Thoracic aorta (tissue), 2 donors: ENCODE data around the gene DHRS3. TPM values are rescaled to one million over a fixed set of nuclear protein-coding genes. Genes with fewer than 3 reads are reported as not detected.

Source experiments
- ATAC-seq: fragments of 150-250 bp; one replicate; pipeline ENCODE4 v1.8.0; 2017; ENCODE audit warnings: low read depth; ENCODE audit not compliant: insufficient number of reproducible peaks, low FRiP score
- DNase-seq: peaks from one replicate; pipeline ENCODE4 v3.0.0-alpha.2; 2020; ENCODE audit warnings: low spot score
- H3K27ac ChIP-seq, 2 donors: fragments of 200-600 bp; sonication (generic); 1 replicate in 1 of 2; 2 replicates in 1 of 2; pipeline ENCODE4 v1.5.1; 2016; ENCODE audit warnings: mild to moderate bottlenecking in 2 of 2, moderate library complexity in 2 of 2
- H3K27me3 ChIP-seq: fragments of 200-600 bp; sonication (generic); replicated peaks from 2 replicates; pipeline ENCODE4 v1.6.0; 2016; ENCODE audit warnings: mild to moderate bottlenecking; ENCODE audit not compliant: insufficient read depth
- H3K36me3 ChIP-seq: fragments of 200-600 bp; sonication (generic); one replicate; pipeline ENCODE4 v1.5.1; 2016
- H3K4me1 ChIP-seq, 2 donors: fragments of 200-600 bp; sonication (generic); 1 replicate in 1 of 2; 2 replicates in 1 of 2; pipeline versions ENCODE4 v1.5.1 to v1.6.0; 2016; ENCODE audit warnings: low read depth in 2 of 2, mild to moderate bottlenecking in 1 of 2; ENCODE audit not compliant: control insufficient read depth in 1 of 2
- H3K4me3 ChIP-seq: fragments of 200-600 bp; sonication (generic); 2 replicates; pipeline ENCODE4 v1.5.1; 2016; ENCODE audit warnings: mild to moderate bottlenecking
- H3K9me3 ChIP-seq: fragments of 200-600 bp; sonication (generic); 2 replicates; pipeline ENCODE4 v1.5.1; 2016
- CTCF ChIP-seq: fragments of 200-600 bp; sonication (generic); IDR thresholded peaks from one replicate; pipeline ENCODE4 v1.5.1; 2019; ENCODE audit warnings: antibody characterized with exemption
- total RNA-seq, 2 donors: library from RNA; depleted of rRNA; stranded (reverse); fragments of >200 nt; gene quantifications; one replicate each; pipeline versions ENCODE4 v1.1.0 to v1.2.3, GENCODE V29; 2016

DHRS3 gene
- total RNA-seq, 2 donors from 2014 or later: 65.9 to 150 TPM

GRCh38 chr1:12594966-12595756 is 22.8 kb downstream of the DHRS3 start:
- Histone ChIP-seq H3K9me3 (no peaks in the 10 kb centered on the region), H3K27ac (peak overlapping the region; percentile 95 to 98), H3K36me3 (peaks cover 6% of the 10 kb centered on the region), H3K4me3 (peak overlapping the region; percentile 69), H3K27me3 (no peaks in the 10 kb centered on the region), H3K4me1 (peaks cover 58 to 92% of the 10 kb centered on the region in 2 donors)
- TF ChIP-seq CTCF: no peak
- no peak for DNase-seq
- ATAC-seq: no peak

GRCh38 chr1:12594490-12594889 is 23.5 kb downstream of the DHRS3 start:
- no peak for TF ChIP-seq CTCF
- ATAC-seq (no peak), DNase-seq (no peak)
- Histone ChIP-seq H3K36me3 (peaks cover 10% of the 10 kb centered on the region), H3K4me1 (peaks cover 53 to 92% of the 10 kb centered on the region in 2 donors), H3K27me3 (no peaks in the 10 kb centered on the region), H3K27ac (peak overlapping the region; percentile 95 to 98), H3K4me3 (peak overlapping the region; percentile 69), H3K9me3 (no peaks in the 10 kb centered on the region)

GRCh38 chr1:12593621-12594066 is 24.4 kb downstream of the DHRS3 start:
- Histone ChIP-seq H3K4me3 (no peak overlapping the region), H3K4me1 (peaks cover 52 to 91% of the 10 kb centered on the region in 2 donors), H3K27ac (peak overlapping the region; percentile 95 to 98), H3K27me3 (no peaks in the 10 kb centered on the region), H3K36me3 (peaks cover 10% of the 10 kb centered on the region), H3K9me3 (no peaks in the 10 kb centered on the region)
- no peak for TF ChIP-seq CTCF
- DNase-seq (peak; percentile 57), ATAC-seq (no peak)

GRCh38 chr1:12592496-12592895 is 25.5 kb downstream of the DHRS3 start:
- Histone ChIP-seq H3K36me3 (peaks cover 10% of the 10 kb centered on the region), H3K27me3 (no peaks in the 10 kb centered on the region), H3K4me1 (peaks cover 43 to 91% of the 10 kb centered on the region in 2 donors), H3K9me3 (no peaks in the 10 kb centered on the region), H3K27ac (peak overlapping the region; percentile 95 to 98), H3K4me3 (no peak overlapping the region)
- TF ChIP-seq CTCF: no peak
- no peak for DNase-seq
- no peak for ATAC-seq

- DNase-seq: no peak
- peaks cover 33 to 89% of the 10 kb centered on the region in 2 donors for H3K4me1 ChIP-seq
- ATAC-seq: no peak
- TF ChIP-seq CTCF: no peak
- H3K4me3 ChIP-seq: no peak overlapping the region
- peak overlapping the region; percentile 95 to 98 for H3K27ac ChIP-seq
- H3K36me3 ChIP-seq: peaks cover 10% of the 10 kb centered on the region
- no peaks in the 10 kb centered on the region for H3K27me3 ChIP-seq
- no peaks in the 10 kb centered on the region for H3K9me3 ChIP-seq
Observed at GRCh38 chr1:12591267-12591938, 26.6 kb downstream of the DHRS3 start.
